Sigmoid colon (tissue), 4 donors: ENCODE measurements around the gene LRRFIP2.

Source experiments
- POLR2A ChIP-seq, 2 donors: fragments of 450-650 bp; IDR thresholded peaks; one replicate each; pipeline ENCODE4 v1.6.1; 2016; ENCODE audit warnings: antibody characterized with exemption in 2 of 2, mild to moderate bottlenecking in 2 of 2, moderate library complexity in 2 of 2
- POLR2AphosphoS5 ChIP-seq, 4 donors: sonication (generic); formaldehyde crosslinking; IDR thresholded peaks; one replicate each; pipeline ENCODE4 v1.6.1; 2017; ENCODE audit warnings: antibody characterized with exemption in 4 of 4
- TF ChIP-seq, protein P1 (sequence below), 4 experiments: fragments of 450-650 bp in 3 of 4; fragments of 200-600 bp in 1 of 4; IDR thresholded peaks; one replicate each; pipeline ENCODE4 v1.5.1; 2016 to 2019; ENCODE audit warnings: antibody characterized with exemption in 4 of 4, mild to moderate bottlenecking in 3 of 4, moderate library complexity in 2 of 4

GRCh38 chr3:37145611-37146010, 28.8 kb downstream of the LRRFIP2 start:
- TF ChIP-seq POLR2AphosphoS5 (IDR thresholded peaks at IDR 0.05) (no peak), POLR2A (IDR thresholded peaks at IDR 0.05) (no peak)
- TF ChIP-seq, protein P1, sequence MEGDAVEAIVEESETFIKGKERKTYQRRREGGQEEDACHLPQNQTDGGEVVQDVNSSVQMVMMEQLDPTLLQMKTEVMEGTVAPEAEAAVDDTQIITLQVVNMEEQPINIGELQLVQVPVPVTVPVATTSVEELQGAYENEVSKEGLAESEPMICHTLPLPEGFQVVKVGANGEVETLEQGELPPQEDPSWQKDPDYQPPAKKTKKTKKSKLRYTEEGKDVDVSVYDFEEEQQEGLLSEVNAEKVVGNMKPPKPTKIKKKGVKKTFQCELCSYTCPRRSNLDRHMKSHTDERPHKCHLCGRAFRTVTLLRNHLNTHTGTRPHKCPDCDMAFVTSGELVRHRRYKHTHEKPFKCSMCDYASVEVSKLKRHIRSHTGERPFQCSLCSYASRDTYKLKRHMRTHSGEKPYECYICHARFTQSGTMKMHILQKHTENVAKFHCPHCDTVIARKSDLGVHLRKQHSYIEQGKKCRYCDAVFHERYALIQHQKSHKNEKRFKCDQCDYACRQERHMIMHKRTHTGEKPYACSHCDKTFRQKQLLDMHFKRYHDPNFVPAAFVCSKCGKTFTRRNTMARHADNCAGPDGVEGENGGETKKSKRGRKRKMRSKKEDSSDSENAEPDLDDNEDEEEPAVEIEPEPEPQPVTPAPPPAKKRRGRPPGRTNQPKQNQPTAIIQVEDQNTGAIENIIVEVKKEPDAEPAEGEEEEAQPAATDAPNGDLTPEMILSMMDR (IDR thresholded peaks at IDR 0.05), result no peak
